Transverse colon (tissue), 4 donors: ENCODE data around the gene ITGB1BP2. TPM values are rescaled to one million over a fixed set of nuclear protein-coding genes. Genes with fewer than 3 reads are reported as not detected.
"Not testable (repeated sequence)": the region's sequence is repeated elsewhere in the genome, so short reads cannot be mapped to it uniquely, and the experiment has no call there.

Source experiments
- DNase-seq: peaks from one replicate; pipeline ENCODE4 v3.0.0-alpha.2; 2019
- H3K27ac ChIP-seq, 4 donors: fragments of 200-600 bp; sonication (generic); 2 replicates each; pipeline ENCODE4 v1.5.1; 2016 to 2018; ENCODE audit warnings: inconsistent platforms in 4 of 4
- H3K27me3 ChIP-seq: fragments of 200-600 bp; sonication (generic); 2 replicates; pipeline ENCODE4 v1.5.1; 2017; ENCODE audit warnings: inconsistent platforms
- H3K36me3 ChIP-seq, 4 donors: fragments of 200-600 bp; sonication (generic); 2 replicates each; pipeline ENCODE4 v1.5.1; 2017 to 2019; ENCODE audit warnings: inconsistent platforms in 4 of 4
- H3K4me1 ChIP-seq, 4 donors: fragments of 200-600 bp; sonication (generic); 2 replicates each; pipeline ENCODE4 v1.5.1; 2017 to 2020; ENCODE audit warnings: inconsistent platforms in 4 of 4
- H3K4me3 ChIP-seq, 4 donors: fragments of 200-600 bp; sonication (generic); 1 replicate in 1 of 4; 2 replicates in 3 of 4; pipeline versions ENCODE4 v1.5.1 to v1.6.1; 2017 to 2019; ENCODE audit warnings: inconsistent platforms in 4 of 4
- H3K9me3 ChIP-seq, 2 donors: fragments of 200-600 bp; sonication (generic); 2 replicates each; pipeline ENCODE4 v1.5.1; 2017 to 2019; ENCODE audit warnings: inconsistent platforms in 2 of 2
- EP300 ChIP-seq: sonication (generic); formaldehyde crosslinking; IDR thresholded peaks from one replicate; pipeline ENCODE4 v1.6.1; 2017; ENCODE audit warnings: antibody characterized with exemption, low read depth
- POLR2A ChIP-seq: fragments of 450-650 bp; IDR thresholded peaks from one replicate; pipeline ENCODE4 v1.6.1; 2016; ENCODE audit warnings: antibody characterized with exemption, mild to moderate bottlenecking, moderate library complexity
- POLR2AphosphoS5 ChIP-seq, 3 donors: sonication (generic); formaldehyde crosslinking; IDR thresholded peaks; one replicate each; pipeline ENCODE4 v1.6.1; 2016; ENCODE audit warnings: antibody characterized with exemption in 3 of 3
- WGBS, 2 donors: methylation state at CpG; one replicate each; pipeline ENCODE4 v1.1.5; 2018; ENCODE audit warnings: low coverage in 1 of 2; 5-methylcytosine and 5-hydroxymethylcytosine counted together
- in situ Hi-C, 4 donors: fragments of 200-750 bp; cut with MboI; loops; one replicate each; pipeline versions ENCODE4 v1.15.0 to v1.15.1; 2017; ENCODE audit warnings: low sequenced_read_pairs in 3 of 4, low pct_ligation_motif_present in 1 of 4, low pct_unique_long_range_greater_than_20kb in 1 of 4
- intact Hi-C: fragments of 100-400 bp; cut with DNase I; formaldehyde crosslinking; loops from one replicate; pipeline ENCODE4 v1.15.1; 2023; ENCODE audit warnings: low total_unique reads
- total RNA-seq, 4 donors: library from RNA; depleted of rRNA; stranded (reverse); fragments of >200 nt; gene quantifications; one replicate each; pipeline ENCODE4 v1.1.0, GENCODE V29; 2016
- TF ChIP-seq, protein P1 (sequence below), 5 experiments: fragments of 200-600 bp in 3 of 5; fragments of 450-650 bp in 2 of 5; sonication (generic) in 3 of 5; IDR thresholded peaks; 1 replicate in 2 of 5; 2 replicates in 3 of 5; pipeline ENCODE4 v1.5.1; 2016 to 2017; ENCODE audit warnings: antibody characterized with exemption in 5 of 5, inconsistent platforms in 3 of 5, mild to moderate bottlenecking in 2 of 5, moderate library complexity in 1 of 5

Gene ITGB1BP2
- total RNA-seq, 4 donors from 2014 or later = 2.9 to 6.8 TPM; not detected in 2

- no peaks in the 10 kb centered on the region for H3K27me3 ChIP-seq
- no peak for TF ChIP-seq EP300
- TF ChIP-seq POLR2AphosphoS5 (IDR thresholded peaks at IDR 0.05) = no peak
- intact Hi-C loops (no loop called here), in situ Hi-C loops (no loop called here)
- peaks cover 0 to 29% (median 8%) of the 10 kb centered on the region in 4 donors for H3K36me3 ChIP-seq
- H3K27ac ChIP-seq = no peak overlapping the region
- no peak overlapping the region for H3K4me3 ChIP-seq
- no peaks in the 10 kb centered on the region for H3K4me1 ChIP-seq
- no peaks in the 10 kb centered on the region for H3K9me3 ChIP-seq
- WGBS, 2 donors = 77 to 83% methylated on average over 4 to 7 of the region's 7 CpGs
- no peak for DNase-seq
These were observed 8.7 kb upstream of the ITGB1BP2 start for GRCh38 chrX:71292669-71293365.

- H3K36me3 ChIP-seq = peaks cover 0 to 24% (median 11%) of the 10 kb centered on the region in 4 donors
These were observed 4.7 kb upstream of the ITGB1BP2 start for GRCh38 chrX:71296806-71297205.

GRCh38 chrX:71298119-71298518, 3.4 kb upstream of the ITGB1BP2 start:
- 60 to 80% methylated on average over 1 to 3 of the region's 3 CpGs for WGBS, 2 donors
- TF ChIP-seq, protein P1, sequence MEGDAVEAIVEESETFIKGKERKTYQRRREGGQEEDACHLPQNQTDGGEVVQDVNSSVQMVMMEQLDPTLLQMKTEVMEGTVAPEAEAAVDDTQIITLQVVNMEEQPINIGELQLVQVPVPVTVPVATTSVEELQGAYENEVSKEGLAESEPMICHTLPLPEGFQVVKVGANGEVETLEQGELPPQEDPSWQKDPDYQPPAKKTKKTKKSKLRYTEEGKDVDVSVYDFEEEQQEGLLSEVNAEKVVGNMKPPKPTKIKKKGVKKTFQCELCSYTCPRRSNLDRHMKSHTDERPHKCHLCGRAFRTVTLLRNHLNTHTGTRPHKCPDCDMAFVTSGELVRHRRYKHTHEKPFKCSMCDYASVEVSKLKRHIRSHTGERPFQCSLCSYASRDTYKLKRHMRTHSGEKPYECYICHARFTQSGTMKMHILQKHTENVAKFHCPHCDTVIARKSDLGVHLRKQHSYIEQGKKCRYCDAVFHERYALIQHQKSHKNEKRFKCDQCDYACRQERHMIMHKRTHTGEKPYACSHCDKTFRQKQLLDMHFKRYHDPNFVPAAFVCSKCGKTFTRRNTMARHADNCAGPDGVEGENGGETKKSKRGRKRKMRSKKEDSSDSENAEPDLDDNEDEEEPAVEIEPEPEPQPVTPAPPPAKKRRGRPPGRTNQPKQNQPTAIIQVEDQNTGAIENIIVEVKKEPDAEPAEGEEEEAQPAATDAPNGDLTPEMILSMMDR (IDR thresholded peaks at IDR 0.05) = no peak
- no peak for TF ChIP-seq EP300
- TF ChIP-seq POLR2A = no peak
- no peak for TF ChIP-seq POLR2AphosphoS5 (IDR thresholded peaks at IDR 0.05)
- no peaks in the 10 kb centered on the region for H3K27me3 ChIP-seq
- no peak for DNase-seq
- in situ Hi-C loops (no loop called here), intact Hi-C loops (no loop called here)
- H3K9me3 ChIP-seq = no peaks in the 10 kb centered on the region
- no peak overlapping the region for H3K27ac ChIP-seq
- H3K4me3 ChIP-seq = no peak overlapping the region
- peaks cover 0 to 19% (median 8%) of the 10 kb centered on the region in 4 donors for H3K36me3 ChIP-seq
- H3K4me1 ChIP-seq = no peaks in the 10 kb centered on the region

More at GRCh38 chrX:71296806-71297205, 4.7 kb upstream of the ITGB1BP2 start:
- Histone ChIP-seq H3K27me3 (no peaks in the 10 kb centered on the region), H3K27ac (no peak overlapping the region), H3K4me1 (no peaks in the 10 kb centered on the region), H3K9me3 (no peaks in the 10 kb centered on the region), H3K4me3 (no peak overlapping the region)
- intact Hi-C loops = no loop called here
- DNase-seq = no peak
- in situ Hi-C loops = no loop called here
- no peak for TF ChIP-seq POLR2AphosphoS5 (IDR thresholded peaks at IDR 0.05)
- TF ChIP-seq, protein P1 (IDR thresholded peaks at IDR 0.05) = no peak
- TF ChIP-seq EP300 = no peak
- TF ChIP-seq POLR2A = no peak
- WGBS, 2 donors = 86% methylated on average over 6 of the region's 6 CpGs; no CpG with 5 or more reads in 1 of the 2 donors

- H3K27me3 ChIP-seq, H3K4me3 ChIP-seq, intact Hi-C loops, H3K9me3 ChIP-seq, DNase-seq, in situ Hi-C loops, H3K27ac ChIP-seq, H3K4me1 ChIP-seq: not testable (repeated sequence)
- peaks cover 0 to 15% (median 3%) of the 10 kb centered on the region in 4 donors for H3K36me3 ChIP-seq
- 86% methylated on average over 7 of the region's 7 CpGs; no CpG with 5 or more reads in 1 of the 2 donors for WGBS, 2 donors
These were observed 1.5 kb upstream of the ITGB1BP2 start for GRCh38 chrX:71300064-71300463.

- WGBS, 2 donors = 82 to 83% methylated on average over 2 to 7 of the region's 7 CpGs
- H3K27ac ChIP-seq = not testable (repeated sequence)
These were observed 1.1 kb upstream of the ITGB1BP2 start for GRCh38 chrX:71300495-71300894.

More at GRCh38 chrX:71300495-71300894, 1.1 kb upstream of the ITGB1BP2 start:
- H3K4me3 ChIP-seq, H3K4me1 ChIP-seq, in situ Hi-C loops, DNase-seq, H3K27me3 ChIP-seq, H3K9me3 ChIP-seq, intact Hi-C loops: not testable (repeated sequence)
- H3K36me3 ChIP-seq = peaks cover 0 to 15% (median 3%) of the 10 kb centered on the region in 4 donors
